Liver (tissue), 3 donors: ENCODE results near the gene PCGF6.

Experiments used
- EGR1 ChIP-seq, 2 donors: IDR thresholded peaks; 2 replicates each; pipeline ENCODE4 v1.6.1; 2016 to 2018; ENCODE audit warnings: antibody characterized with exemption in 2 of 2, low read depth in 2 of 2
- GABPA ChIP-seq, 2 donors: IDR thresholded peaks in 1 of 2; conservative IDR thresholded peaks in 1 of 2; 2 replicates each; pipeline ENCODE4 v1.6.1; 2016; ENCODE audit warnings: antibody characterized with exemption in 2 of 2, mild to moderate bottlenecking in 1 of 2, moderate library complexity in 1 of 2
- YY1 ChIP-seq: IDR thresholded peaks from 2 replicates; pipeline ENCODE4 v1.6.1; 2016; ENCODE audit warnings: antibody characterized with exemption, mild to moderate bottlenecking
- TF ChIP-seq, protein P1 (sequence below): fragments of 150-350 bp; IDR thresholded peaks from 2 replicates; pipeline ENCODE4 v1.5.1; 2017; ENCODE audit warnings: improper control_type of control experiment, low read depth, low read length; ENCODE audit not compliant: missing input control
- donor health status: healthy.
- donor health status: healthy.

DNA sequence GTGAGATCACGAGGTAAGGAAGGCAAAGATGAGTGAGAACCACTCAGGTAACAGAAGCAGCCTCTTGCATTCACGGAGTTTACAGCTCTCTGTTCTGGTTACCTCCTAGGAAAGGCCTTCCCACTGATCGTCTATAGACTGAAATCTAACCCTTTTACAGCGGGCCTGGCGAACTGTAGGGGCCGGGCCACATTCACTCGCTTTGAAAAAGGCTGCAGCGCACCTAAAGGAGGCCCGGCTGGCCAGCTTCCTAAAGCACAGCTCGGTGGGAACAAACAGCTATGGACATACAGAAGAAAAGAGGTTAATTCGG lies 44.8 kb upstream of the PCGF6 start:
- TF ChIP-seq, protein P1, sequence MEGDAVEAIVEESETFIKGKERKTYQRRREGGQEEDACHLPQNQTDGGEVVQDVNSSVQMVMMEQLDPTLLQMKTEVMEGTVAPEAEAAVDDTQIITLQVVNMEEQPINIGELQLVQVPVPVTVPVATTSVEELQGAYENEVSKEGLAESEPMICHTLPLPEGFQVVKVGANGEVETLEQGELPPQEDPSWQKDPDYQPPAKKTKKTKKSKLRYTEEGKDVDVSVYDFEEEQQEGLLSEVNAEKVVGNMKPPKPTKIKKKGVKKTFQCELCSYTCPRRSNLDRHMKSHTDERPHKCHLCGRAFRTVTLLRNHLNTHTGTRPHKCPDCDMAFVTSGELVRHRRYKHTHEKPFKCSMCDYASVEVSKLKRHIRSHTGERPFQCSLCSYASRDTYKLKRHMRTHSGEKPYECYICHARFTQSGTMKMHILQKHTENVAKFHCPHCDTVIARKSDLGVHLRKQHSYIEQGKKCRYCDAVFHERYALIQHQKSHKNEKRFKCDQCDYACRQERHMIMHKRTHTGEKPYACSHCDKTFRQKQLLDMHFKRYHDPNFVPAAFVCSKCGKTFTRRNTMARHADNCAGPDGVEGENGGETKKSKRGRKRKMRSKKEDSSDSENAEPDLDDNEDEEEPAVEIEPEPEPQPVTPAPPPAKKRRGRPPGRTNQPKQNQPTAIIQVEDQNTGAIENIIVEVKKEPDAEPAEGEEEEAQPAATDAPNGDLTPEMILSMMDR, result no peak
- TF ChIP-seq GABPA (IDR thresholded peaks at IDR 0.05 in 1 of 2, conservative IDR thresholded peaks at IDR 0.05 in 1 of 2), result no peak
- TF ChIP-seq YY1, result no peak
- TF ChIP-seq EGR1 (IDR thresholded peaks at IDR 0.05; ENCODE audit: low read depth in 2 of 2), result no peak
